ENCODE measurements around the gene OGFOD1. TPM values are rescaled to one million over a fixed set of nuclear protein-coding genes. Genes with fewer than 3 reads are reported as not detected.

Gene OGFOD1
- total and polyA plus RNA-seq, 9 of the 15 experiments (the other 6 are each of a cell fraction or from before 2014, with no cell fraction given) = 60.4 to 134 (median 85.8) TPM

DNA sequence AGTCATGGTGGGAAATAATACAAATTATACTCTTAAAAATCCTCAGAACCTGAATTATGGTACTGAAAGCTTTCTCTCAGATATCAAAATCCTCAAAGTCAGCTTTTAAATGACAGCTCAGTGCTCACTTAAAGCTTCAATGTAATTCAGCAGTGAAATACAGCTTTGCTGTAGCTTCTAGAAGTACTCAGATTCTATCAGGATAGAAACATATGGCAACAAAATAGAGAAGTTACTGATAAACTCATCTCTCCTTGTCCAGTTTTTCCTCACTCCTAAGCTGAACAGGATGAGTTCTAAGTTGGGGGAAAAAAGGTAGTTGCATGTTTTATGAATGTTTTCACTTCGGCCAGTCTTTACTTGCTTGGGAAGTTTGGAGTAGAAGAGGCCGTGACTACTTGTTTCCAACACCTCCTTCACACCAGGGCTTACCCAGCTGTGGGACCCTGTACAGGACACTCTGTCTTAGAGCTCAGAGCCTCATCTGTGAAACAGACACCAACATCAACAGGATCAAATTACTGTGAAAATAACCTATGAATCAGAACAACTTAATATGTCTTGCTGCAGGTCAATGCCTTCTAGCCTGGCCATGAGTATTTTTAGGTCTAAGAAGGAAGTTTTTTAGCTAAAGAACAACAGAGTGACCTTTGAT, 30.2 kb downstream of the OGFOD1 start:
- peaks cover 29% of the 10 kb centered on the region for H3K36me3 ChIP-seq (ENCODE audit: control insufficient read depth, insufficient read depth, low read length)
- H3K9me3 ChIP-seq (replicated peaks; ENCODE audit: control insufficient read depth, insufficient read depth, low read depth, low read length) = peaks cover 2% of the 10 kb centered on the region; the same call in 1 of the 2 replicates
- H3K4me3 ChIP-seq = no peak overlapping the region
- ATAC-seq (peak; percentile 58), DNase-seq (ENCODE audit: extremely low read depth in 1 of 4, low spot score in 3 of 4) (no peak), FAIRE-seq (no peak)
- no peak overlapping the region; the same call in 1 of the 2 replicates for H2AFZ ChIP-seq (ENCODE audit: low read depth, low read length)
- H3K27me3 ChIP-seq (ENCODE audit: control insufficient read depth in 2 of 2, insufficient read depth in 2 of 2, low read length in 2 of 2) = no peaks in the 10 kb centered on the region
- intact Hi-C loops (cut with micrococcal nuclease) (no loop called here), in situ Hi-C loops (cut with MboI) (no loop called here)
- H3K27ac ChIP-seq (ENCODE audit: extremely low read depth, low read depth, low read length) = peak overlapping the region; percentile 46; the same call in 2 of the 3 replicates
- peak overlapping the region; percentile 3; the same call in 1 of the 2 replicates for H3K4me2 ChIP-seq (ENCODE audit: insufficient read depth, low read length)
- H3K9me1 ChIP-seq (ENCODE audit: control insufficient read depth, insufficient read depth, low read length) = no peaks in the 10 kb centered on the region
- WGBS (ENCODE audit: insufficient coverage, low coverage, missing lambda C conversion rate) = 12% methylated on average over 2 of the region's 2 CpGs
- CTCF ChIA-PET (ENCODE audit: low intra/inter-chr PET ratio) = no interaction called here
- no TSS peak for BruUV-seq (replicated peaks)
- H4K20me1 ChIP-seq (replicated peaks; ENCODE audit: control insufficient read depth, insufficient read depth, low read length) = no peaks in the 10 kb centered on the region
- H3K9ac ChIP-seq (ENCODE audit: insufficient read depth in 1 of 2, low read depth in 2 of 2, low read length in 2 of 2) = no peak overlapping the region
- POLR2A ChIA-PET = interaction anchor here (0.9 to 1.5 kb wide), 4 partner anchors 10 to 450 kb away, joined by 3 to 6 read pairs (median 4); no protein-coding TSS in a partner anchor
- H3K4me1 ChIP-seq (replicated peaks in 1 of 2; ENCODE audit: control insufficient read depth in 2 of 2, insufficient read depth in 2 of 2, low read length in 2 of 2) = peaks cover 0 to 38% of the 10 kb centered on the region in 2 experiments; a peak in 4 of 5 replicates
- H3K79me2 ChIP-seq (ENCODE audit: control insufficient read depth, insufficient read depth, low read length) = no peaks in the 10 kb centered on the region
- no peak for TF ChIP-seq CSDE1 (IDR thresholded peaks at IDR 0.05)
- TF ChIP-seq POLR2AphosphoS2 (IDR thresholded peaks at IDR 0.05; ENCODE audit: low read length) = no peak
- TF ChIP-seq CTBP1 (IDR thresholded peaks at IDR 0.05; ENCODE audit: borderline replicate concordance) = peak; percentile 39; the same call in 1 of the 2 replicates
- TF ChIP-seq JUND (IDR thresholded peaks at IDR 0.05; ENCODE audit: borderline replicate concordance, low read depth, low read length) = no peak
- 0 out of 3 replicates have a peak, but pooled peaks have one; percentile 23 for TF ChIP-seq JUND (tag; IDR thresholded peaks at IDR 0.05; ENCODE audit: borderline replicate concordance, low read depth, low read length)
- TF ChIP-seq, protein P1, sequence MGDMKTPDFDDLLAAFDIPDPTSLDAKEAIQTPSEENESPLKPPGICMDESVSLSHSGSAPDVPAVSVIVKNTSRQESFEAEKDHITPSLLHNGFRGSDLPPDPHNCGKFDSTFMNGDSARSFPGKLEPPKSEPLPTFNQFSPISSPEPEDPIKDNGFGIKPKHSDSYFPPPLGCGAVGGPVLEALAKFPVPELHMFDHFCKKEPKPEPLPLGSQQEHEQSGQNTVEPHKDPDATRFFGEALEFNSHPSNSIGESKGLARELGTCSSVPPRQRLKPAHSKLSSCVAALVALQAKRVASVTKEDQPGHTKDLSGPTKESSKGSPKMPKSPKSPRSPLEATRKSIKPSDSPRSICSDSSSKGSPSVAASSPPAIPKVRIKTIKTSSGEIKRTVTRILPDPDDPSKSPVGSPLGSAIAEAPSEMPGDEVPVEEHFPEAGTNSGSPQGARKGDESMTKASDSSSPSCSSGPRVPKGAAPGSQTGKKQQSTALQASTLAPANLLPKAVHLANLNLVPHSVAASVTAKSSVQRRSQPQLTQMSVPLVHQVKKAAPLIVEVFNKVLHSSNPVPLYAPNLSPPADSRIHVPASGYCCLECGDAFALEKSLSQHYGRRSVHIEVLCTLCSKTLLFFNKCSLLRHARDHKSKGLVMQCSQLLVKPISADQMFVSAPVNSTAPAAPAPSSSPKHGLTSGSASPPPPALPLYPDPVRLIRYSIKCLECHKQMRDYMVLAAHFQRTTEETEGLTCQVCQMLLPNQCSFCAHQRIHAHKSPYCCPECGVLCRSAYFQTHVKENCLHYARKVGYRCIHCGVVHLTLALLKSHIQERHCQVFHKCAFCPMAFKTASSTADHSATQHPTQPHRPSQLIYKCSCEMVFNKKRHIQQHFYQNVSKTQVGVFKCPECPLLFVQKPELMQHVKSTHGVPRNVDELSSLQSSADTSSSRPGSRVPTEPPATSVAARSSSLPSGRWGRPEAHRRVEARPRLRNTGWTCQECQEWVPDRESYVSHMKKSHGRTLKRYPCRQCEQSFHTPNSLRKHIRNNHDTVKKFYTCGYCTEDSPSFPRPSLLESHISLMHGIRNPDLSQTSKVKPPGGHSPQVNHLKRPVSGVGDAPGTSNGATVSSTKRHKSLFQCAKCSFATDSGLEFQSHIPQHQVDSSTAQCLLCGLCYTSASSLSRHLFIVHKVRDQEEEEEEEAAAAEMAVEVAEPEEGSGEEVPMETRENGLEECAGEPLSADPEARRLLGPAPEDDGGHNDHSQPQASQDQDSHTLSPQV (IDR thresholded peaks at IDR 0.05) = no peak
- no peak for TF ChIP-seq CXXC5 (CRISPR knock-in tag; IDR thresholded peaks at IDR 0.05)
- TF ChIP-seq SOX6 (IDR thresholded peaks at IDR 0.05) = 0 out of 2 replicates have a peak, but pooled peaks have one; percentile 39
- TF ChIP-seq, protein P2, sequence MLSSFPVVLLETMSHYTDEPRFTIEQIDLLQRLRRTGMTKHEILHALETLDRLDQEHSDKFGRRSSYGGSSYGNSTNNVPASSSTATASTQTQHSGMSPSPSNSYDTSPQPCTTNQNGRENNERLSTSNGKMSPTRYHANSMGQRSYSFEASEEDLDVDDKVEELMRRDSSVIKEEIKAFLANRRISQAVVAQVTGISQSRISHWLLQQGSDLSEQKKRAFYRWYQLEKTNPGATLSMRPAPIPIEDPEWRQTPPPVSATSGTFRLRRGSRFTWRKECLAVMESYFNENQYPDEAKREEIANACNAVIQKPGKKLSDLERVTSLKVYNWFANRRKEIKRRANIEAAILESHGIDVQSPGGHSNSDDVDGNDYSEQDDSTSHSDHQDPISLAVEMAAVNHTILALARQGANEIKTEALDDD (IDR thresholded peaks at IDR 0.05) = peak; percentile 20; the same call in 1 of the 2 replicates
- TF ChIP-seq TEAD4 (IDR thresholded peaks at IDR 0.05; ENCODE audit: low read length) = peak; percentile 28; the same call in 1 of the 2 replicates
- TF ChIP-seq TEAD4 (CRISPR knock-in tag; IDR thresholded peaks at IDR 0.05; ENCODE audit: borderline replicate concordance) = no peak
- TF ChIP-seq FUS (optimal IDR thresholded peaks at IDR 0.05; ENCODE audit: low read depth, low read length) = no peak
- TF ChIP-seq, protein P3, sequence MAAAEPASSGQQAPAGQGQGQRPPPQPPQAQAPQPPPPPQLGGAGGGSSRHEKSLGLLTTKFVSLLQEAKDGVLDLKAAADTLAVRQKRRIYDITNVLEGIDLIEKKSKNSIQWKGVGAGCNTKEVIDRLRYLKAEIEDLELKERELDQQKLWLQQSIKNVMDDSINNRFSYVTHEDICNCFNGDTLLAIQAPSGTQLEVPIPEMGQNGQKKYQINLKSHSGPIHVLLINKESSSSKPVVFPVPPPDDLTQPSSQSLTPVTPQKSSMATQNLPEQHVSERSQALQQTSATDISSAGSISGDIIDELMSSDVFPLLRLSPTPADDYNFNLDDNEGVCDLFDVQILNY (CRISPR knock-in tag; IDR thresholded peaks at IDR 0.05) = no peak
